CD14-positive monocyte (primary cell): ENCODE data around the gene SENP3. TPM values are rescaled to one million over a fixed set of nuclear protein-coding genes. Genes with fewer than 3 reads are reported as not detected.
A peak's percentile ranks its signal among the peaks of the same experiment; 100 is the strongest.

Experiments
- DNase-seq, 3 donors: peaks; one replicate each; pipeline ENCODE4 v3.0.0-alpha.2; 2011 to 2022
- H2AFZ ChIP-seq: 2 replicates; pipeline ENCODE4 v1.6.0; 2012; ENCODE audit warnings: mild to moderate bottlenecking, low read depth, low read length, inconsistent platforms; ENCODE audit not compliant: insufficient read depth, poor library complexity, severe bottlenecking
- H3K27ac ChIP-seq, 2 donors: 1 replicate in 1 of 2; 2 replicates in 1 of 2; pipeline ENCODE4 v1.5.1; 2012 to 2013; ENCODE audit warnings: low read length in 2 of 2, control low read depth in 1 of 2, inconsistent platforms in 1 of 2, low read depth in 1 of 2, mild to moderate bottlenecking in 1 of 2
- H3K27me3 ChIP-seq, 2 donors: one replicate each; pipeline versions ENCODE4 v1.6.0 to v1.6.1; 2011 to 2013; ENCODE audit warnings: low read length in 2 of 2; ENCODE audit not compliant: control insufficient read depth in 2 of 2, insufficient read depth in 2 of 2
- H3K36me3 ChIP-seq, 2 donors: replicated peaks in 1 of 2; 1 replicate in 1 of 2; 2 replicates in 1 of 2; pipeline versions ENCODE4 v1.5.1 to v1.6.1; 2012 to 2013; ENCODE audit warnings: low read length in 2 of 2, control low read depth in 1 of 2, inconsistent platforms in 1 of 2, mild to moderate bottlenecking in 1 of 2; ENCODE audit not compliant: insufficient read depth in 2 of 2, control insufficient read depth in 1 of 2
- H3K4me1 ChIP-seq, 2 donors: 1 replicate in 1 of 2; 2 replicates in 1 of 2; pipeline versions ENCODE4 v1.5.1 to v1.6.1; 2012 to 2013; ENCODE audit warnings: low read length in 2 of 2, control low read depth in 1 of 2, inconsistent platforms in 1 of 2, mild to moderate bottlenecking in 1 of 2, moderate library complexity in 1 of 2; ENCODE audit not compliant: insufficient read depth in 2 of 2, control insufficient read depth in 1 of 2
- H3K4me2 ChIP-seq: replicated peaks from 2 replicates; pipeline ENCODE3; 2012; ENCODE audit warnings: low read length, moderate library complexity, mild to moderate bottlenecking; ENCODE audit not compliant: poor library complexity, severe bottlenecking; ENCODE audit errors: extremely low read depth
- H3K4me3 ChIP-seq, 3 experiments: fragments of 200-600 bp in 1 of 3; sonication (generic) in 1 of 3; replicated peaks in 1 of 3; 1 replicate in 2 of 3; 2 replicates in 1 of 3; pipeline ENCODE4 v1.5.1; 2011 to 2013; ENCODE audit warnings: low read length in 3 of 3, mild to moderate bottlenecking in 3 of 3, control low read depth in 2 of 3, low read depth in 2 of 3, inconsistent platforms in 1 of 3, moderate library complexity in 1 of 3
- H3K79me2 ChIP-seq: 2 replicates; pipeline ENCODE4 v1.6.0; 2012; ENCODE audit warnings: mild to moderate bottlenecking, control low read depth, inconsistent platforms, low read length, moderate library complexity; ENCODE audit not compliant: insufficient read depth
- H3K9ac ChIP-seq: 2 replicates; pipeline ENCODE4 v1.6.0; 2017; ENCODE audit warnings: low read length, mild to moderate bottlenecking; ENCODE audit not compliant: insufficient read depth, poor library complexity, severe bottlenecking
- H3K9me3 ChIP-seq, 2 donors: replicated peaks in 1 of 2; 1 replicate in 1 of 2; 2 replicates in 1 of 2; pipeline versions ENCODE4 v1.5.1 to v1.6.1; 2012 to 2013; ENCODE audit warnings: low read length in 2 of 2, control low read depth in 1 of 2; ENCODE audit not compliant: control insufficient read depth in 1 of 2, insufficient read depth in 1 of 2
- H4K20me1 ChIP-seq: 2 replicates; pipeline ENCODE4 v1.6.0; 2012; ENCODE audit warnings: mild to moderate bottlenecking, low read length, control low read depth, moderate library complexity; ENCODE audit not compliant: insufficient read depth
- H3K27ac Mint-ChIP-seq, 7 donors: one replicate each; pipeline ENCODE4 v1.8.0; 2020; ENCODE audit warnings: mild to moderate bottlenecking in 7 of 7, mixed read lengths in 7 of 7, moderate library complexity in 6 of 7, inconsistent platforms in 2 of 7
- H3K27me3 Mint-ChIP-seq, 3 donors: one replicate each; pipeline ENCODE4 v1.8.0; 2021 to 2022; ENCODE audit warnings: low read depth in 3 of 3, mild to moderate bottlenecking in 3 of 3, mixed read lengths in 3 of 3, moderate library complexity in 3 of 3, inconsistent platforms in 1 of 3
- H3K36me3 Mint-ChIP-seq, 2 donors: one replicate each; pipeline ENCODE4 v1.8.0; 2020; ENCODE audit warnings: mixed read lengths in 2 of 2, inconsistent platforms in 1 of 2, mild to moderate bottlenecking in 1 of 2
- H3K4me1 Mint-ChIP-seq: one replicate; pipeline ENCODE4 v1.8.0; 2020; ENCODE audit warnings: mild to moderate bottlenecking, mixed read lengths
- H3K4me3 Mint-ChIP-seq, 2 donors: one replicate each; pipeline ENCODE4 v1.8.0; 2020; ENCODE audit warnings: mild to moderate bottlenecking in 2 of 2, mixed read lengths in 2 of 2, moderate library complexity in 1 of 2
- H3K9me3 Mint-ChIP-seq, 7 donors: one replicate each; pipeline ENCODE4 v1.8.0; 2020 to 2022; ENCODE audit warnings: mixed read lengths in 7 of 7, mild to moderate bottlenecking in 6 of 7, moderate library complexity in 6 of 7, inconsistent platforms in 2 of 7
- CTCF ChIP-seq: fragments of 200-600 bp; IDR thresholded peaks from one replicate; pipeline ENCODE4 v1.8.0; 2022; ENCODE audit warnings: antibody characterized with exemption, mild to moderate bottlenecking
- WGBS: methylation state at CpG from one replicate; pipeline ENCODE4 v1.1.5; 2013; ENCODE audit warnings: missing lambda C conversion rate; ENCODE audit not compliant: insufficient coverage; 5-methylcytosine and 5-hydroxymethylcytosine counted together
- intact Hi-C, 2 donors: fragments of 100-400 bp; cut with micrococcal nuclease; formaldehyde crosslinking; loops; one replicate each; pipeline versions ENCODE4 v1.15.0 to v1.15.1; 2023
- polyA plus RNA-seq, 3 donors: library from polyadenylated mRNA; depleted of rRNA in 1 of 3; unstranded in 2 of 3; stranded (reverse) in 1 of 3; fragments of 300-500 nt in 2 of 3; fragments of >200 nt in 1 of 3; fragmentation: Illumina TruSeq in 2 of 3; gene quantifications; 1 replicate in 2 of 3; 2 replicates in 1 of 3; pipeline ENCODE4 v1.2.3, GENCODE V29; 2012 to 2021

SENP3 gene
- polyA plus RNA-seq, 3 donors: 2.9 to 140 (median 5.6) TPM

GRCh38 chr17:7569571-7569970, 7.9 kb downstream of the SENP3 start:
- Mint-ChIP-seq H3K36me3 (peaks cover 68 to 84% of the 10 kb centered on the region in 2 donors), H3K27me3 (peaks cover 0 to 2% (median 2%) of the 10 kb centered on the region in 3 donors), H3K9me3 (peaks cover 0 to 4% (median 0%) of the 10 kb centered on the region in 7 donors), H3K27ac (peak overlapping the region in 2 of 7 donors; percentile 2 to 47), H3K4me3 (no peak overlapping the region), H3K4me1 (peaks cover 22% of the 10 kb centered on the region)
- H3K27me3 ChIP-seq: no peaks in the 10 kb centered on the region
- peaks cover 79% of the 10 kb centered on the region for H3K79me2 ChIP-seq
- peak in 1 of 3 donors; percentile 2 for DNase-seq
- H4K20me1 ChIP-seq: peaks cover 24% of the 10 kb centered on the region
- no peak overlapping the region for H3K27ac ChIP-seq
- H3K36me3 ChIP-seq: peaks cover 60 to 76% of the 10 kb centered on the region in 2 donors
- H3K4me3 ChIP-seq: no peak overlapping the region
- H3K4me2 ChIP-seq: no peak overlapping the region
- peaks cover 16 to 20% of the 10 kb centered on the region in 2 donors for H3K4me1 ChIP-seq
- no peak overlapping the region for H3K9ac ChIP-seq
- 100% methylated on average over 1 of the region's 5 CpGs for WGBS
- H3K9me3 ChIP-seq: no peaks in the 10 kb centered on the region
- H2AFZ ChIP-seq: no peak overlapping the region
- TF ChIP-seq CTCF: no peak
- intact Hi-C loops: loop anchor here (10.0 kb wide), 3 partner anchors 135 to 315 kb away; partner anchors contain the start of genes CTDNEP1 (in 1 of the 2), ELP5 (in 1 of the 2), FGF11 (in 1 of the 2) and KCTD11 (in 1 of the 2)

GRCh38 chr17:7570351-7570750, 8.6 kb downstream of the SENP3 start:
- H3K36me3 ChIP-seq: peaks cover 60 to 76% of the 10 kb centered on the region in 2 donors
- H3K4me1 ChIP-seq: peaks cover 23 to 28% of the 10 kb centered on the region in 2 donors
- Mint-ChIP-seq H3K36me3 (peaks cover 69 to 84% of the 10 kb centered on the region in 2 donors), H3K4me1 (peaks cover 30% of the 10 kb centered on the region), H3K4me3 (no peak overlapping the region), H3K27me3 (peaks cover 0 to 3% (median 2%) of the 10 kb centered on the region in 3 donors), H3K27ac (peak overlapping the region in 2 of 7 donors; percentile 25 to 89), H3K9me3 (peaks cover 0 to 4% (median 0%) of the 10 kb centered on the region in 7 donors)
- no peak for DNase-seq
- intact Hi-C loops: loop anchor here (5.0 to 10.0 kb wide), 3 partner anchors 88 to 246 kb away; partner anchors contain the start of genes NEURL4 (in 1 of the 2), POLR2A (in 1 of the 2), SLC35G6 (in 1 of the 2) and TP53 (in 1 of the 2)
- no peak for TF ChIP-seq CTCF
- no peak overlapping the region for H3K27ac ChIP-seq
- no peak overlapping the region for H3K4me2 ChIP-seq
- peaks cover 79% of the 10 kb centered on the region for H3K79me2 ChIP-seq
- no peak overlapping the region for H3K9ac ChIP-seq
- 97% methylated on average over 5 of the region's 10 CpGs for WGBS
- H2AFZ ChIP-seq: no peak overlapping the region
- no peaks in the 10 kb centered on the region for H3K27me3 ChIP-seq
- H3K4me3 ChIP-seq: no peak overlapping the region
- H3K9me3 ChIP-seq: no peaks in the 10 kb centered on the region
- H4K20me1 ChIP-seq: peaks cover 31% of the 10 kb centered on the region
